NB4 (cell line): ENCODE data around the gene MYOD1.

ENCODE experiments used
- DNase-seq: peaks from one replicate; pipeline ENCODE4 v3.0.0; 2010; ENCODE audit warnings: low read depth
- H3K4me3 ChIP-seq: one replicate; pipeline ENCODE4 v1.5.1; 2011; ENCODE audit warnings: mild to moderate bottlenecking, low read depth, low read length, moderate library complexity
- CTCF ChIP-seq: IDR thresholded peaks from one replicate; pipeline ENCODE4 v1.5.1; 2012; ENCODE audit warnings: low read depth, low read length
- MAX ChIP-seq: IDR thresholded peaks from 2 replicates; pipeline ENCODE4 v1.6.1; 2011; ENCODE audit warnings: low read depth, low read length
- MYC ChIP-seq: IDR thresholded peaks from 2 replicates; pipeline ENCODE4 v1.6.1; 2011; ENCODE audit warnings: low read depth, low read length
- POLR2A ChIP-seq: IDR thresholded peaks from 2 replicates; pipeline ENCODE4 v1.6.1; 2011; ENCODE audit warnings: mild to moderate bottlenecking; ENCODE audit not compliant: insufficient read length; ENCODE audit errors: extremely low read depth

MYOD1 gene

GRCh38 chr11:17720796-17721171 is 1.4 kb downstream of the MYOD1 start:
- H3K4me3 ChIP-seq, result no peak overlapping the region
- no peak for DNase-seq
- TF ChIP-seq MYC (no peak), POLR2A (no peak), CTCF (no peak), MAX (no peak)

- no peak overlapping the region for H3K4me3 ChIP-seq
Observed at GRCh38 chr11:17721242-17721999, 2.0 kb downstream of the MYOD1 start.

GRCh38 chr11:17722000-17722643 is 2.8 kb downstream of the MYOD1 start:
- DNase-seq, result no peak
- TF ChIP-seq POLR2A (no peak), CTCF (no peak), MAX (no peak), MYC (no peak)
- no peak overlapping the region for H3K4me3 ChIP-seq

More at GRCh38 chr11:17721242-17721999, 2.0 kb downstream of the MYOD1 start:
- DNase-seq, result no peak
- no peak for TF ChIP-seq POLR2A
- no peak for TF ChIP-seq MAX
- no peak for TF ChIP-seq MYC
- TF ChIP-seq CTCF, result no peak

- no peak overlapping the region for H3K4me3 ChIP-seq
- TF ChIP-seq CTCF, result no peak
- TF ChIP-seq MAX, result no peak
- TF ChIP-seq MYC, result no peak
- no peak for TF ChIP-seq POLR2A
- DNase-seq, result no peak
Observed at GRCh38 chr11:17724020-17724908, 4.9 kb downstream of the MYOD1 start.

GRCh38 chr11:17725174-17725573 is 5.8 kb downstream of the MYOD1 start:
- no peak for DNase-seq
- no peak for TF ChIP-seq MYC
- TF ChIP-seq CTCF, result no peak
- no peak for TF ChIP-seq POLR2A
- TF ChIP-seq MAX, result no peak
- no peak overlapping the region for H3K4me3 ChIP-seq
